ENCODE results near the gene SPATA31D1. TPM values are rescaled to one million over a fixed set of nuclear protein-coding genes. Genes with fewer than 3 reads are reported as not detected.

Gene SPATA31D1
- total RNA-seq, 1 donor from 2014 or later = not detected

- no peaks in the 10 kb centered on the region for H3K4me1 Mint-ChIP-seq (ENCODE audit: unreplicated experiment)
- no peak overlapping the region for H3K27ac Mint-ChIP-seq
- no peak for TF ChIP-seq CTCF (conservative IDR thresholded peaks at IDR 0.05)
- H3K9me3 Mint-ChIP-seq = peaks cover 14% of the 10 kb centered on the region
- DNase-seq (ENCODE audit: extremely low spot score, unreplicated experiment) = no peak
- no peak overlapping the region for H3K4me3 Mint-ChIP-seq
- no peaks in the 10 kb centered on the region for H3K36me3 Mint-ChIP-seq
- H3K27me3 Mint-ChIP-seq = peaks cover 5% of the 10 kb centered on the region
Measured at GRCh38 chr9:82010711-82011110, 22.1 kb downstream of the SPATA31D1 start.

GRCh38 chr9:82011133-82011532, 22.6 kb downstream of the SPATA31D1 start:
- H3K4me3 Mint-ChIP-seq = no peak overlapping the region
- DNase-seq (ENCODE audit: extremely low spot score, unreplicated experiment) = no peak
- TF ChIP-seq CTCF (conservative IDR thresholded peaks at IDR 0.05) = no peak
- no peak overlapping the region for H3K27ac Mint-ChIP-seq
- H3K27me3 Mint-ChIP-seq = peaks cover 5% of the 10 kb centered on the region
- no peaks in the 10 kb centered on the region for H3K36me3 Mint-ChIP-seq
- no peaks in the 10 kb centered on the region for H3K4me1 Mint-ChIP-seq (ENCODE audit: unreplicated experiment)
- H3K9me3 Mint-ChIP-seq = peaks cover 14% of the 10 kb centered on the region

GRCh38 chr9:82012276-82012675, 23.7 kb downstream of the SPATA31D1 start:
- peaks cover 14% of the 10 kb centered on the region for H3K9me3 Mint-ChIP-seq
- H3K4me1 Mint-ChIP-seq (ENCODE audit: unreplicated experiment) = no peaks in the 10 kb centered on the region
- no peak for TF ChIP-seq CTCF (conservative IDR thresholded peaks at IDR 0.05)
- H3K27ac Mint-ChIP-seq = no peak overlapping the region
- no peaks in the 10 kb centered on the region for H3K36me3 Mint-ChIP-seq
- no peaks in the 10 kb centered on the region for H3K27me3 Mint-ChIP-seq
- no peak overlapping the region for H3K4me3 Mint-ChIP-seq
- DNase-seq (ENCODE audit: extremely low spot score, unreplicated experiment) = no peak

- H3K4me1 Mint-ChIP-seq (ENCODE audit: unreplicated experiment) = peaks cover 12% of the 10 kb centered on the region
- H3K4me3 Mint-ChIP-seq = no peak overlapping the region
- no peak overlapping the region for H3K27ac Mint-ChIP-seq
- peaks cover 6% of the 10 kb centered on the region for H3K9me3 Mint-ChIP-seq
- TF ChIP-seq CTCF (conservative IDR thresholded peaks at IDR 0.05) = no peak
- DNase-seq (ENCODE audit: extremely low spot score, unreplicated experiment) = no peak
- no peaks in the 10 kb centered on the region for H3K36me3 Mint-ChIP-seq
- H3K27me3 Mint-ChIP-seq = no peaks in the 10 kb centered on the region
Measured at GRCh38 chr9:82020331-82020730, 31.8 kb downstream of the SPATA31D1 start.

DNA sequence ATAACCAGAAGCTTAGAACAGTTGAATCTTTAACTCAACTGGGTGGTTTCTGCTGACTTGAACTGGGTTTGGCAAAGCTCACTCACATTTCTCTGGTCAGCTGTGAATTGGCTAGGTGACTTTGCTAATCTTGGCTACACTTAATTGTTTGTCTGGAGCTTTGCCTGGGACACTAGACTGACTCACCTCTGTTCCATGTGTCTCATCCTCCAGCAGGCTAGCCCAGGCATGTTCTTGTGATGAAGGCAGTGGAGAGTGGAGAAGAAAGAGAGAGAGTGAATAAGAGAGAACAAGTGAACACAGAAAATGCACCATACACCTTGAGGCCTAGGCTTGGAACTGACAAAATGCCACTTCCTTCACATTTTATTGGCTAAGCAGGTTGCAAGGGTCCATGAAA, 32.6 kb downstream of the SPATA31D1 start:
- peak overlapping the region; percentile 69 for H3K27ac Mint-ChIP-seq
- H3K27me3 Mint-ChIP-seq = no peaks in the 10 kb centered on the region
- no peak for DNase-seq (ENCODE audit: extremely low spot score, unreplicated experiment)
- H3K4me1 Mint-ChIP-seq (ENCODE audit: unreplicated experiment) = peaks cover 14% of the 10 kb centered on the region
- TF ChIP-seq CTCF (conservative IDR thresholded peaks at IDR 0.05) = no peak
- peaks cover 6% of the 10 kb centered on the region for H3K9me3 Mint-ChIP-seq
- no peaks in the 10 kb centered on the region for H3K36me3 Mint-ChIP-seq
- H3K4me3 Mint-ChIP-seq = no peak overlapping the region

GRCh38 chr9:82022121-82022520, 33.5 kb downstream of the SPATA31D1 start:
- no peak for TF ChIP-seq CTCF (conservative IDR thresholded peaks at IDR 0.05)
- Mint-ChIP-seq H3K4me3 (no peak overlapping the region), H3K4me1 (ENCODE audit: unreplicated experiment) (peaks cover 14% of the 10 kb centered on the region), H3K27me3 (no peaks in the 10 kb centered on the region), H3K27ac (no peak overlapping the region), H3K36me3 (no peaks in the 10 kb centered on the region), H3K9me3 (peaks cover 6% of the 10 kb centered on the region)
- no peak for DNase-seq (ENCODE audit: extremely low spot score, unreplicated experiment)
